ENCODE measurements around the gene BUB1B.
"Not testable (repeated sequence)": the region's sequence is repeated elsewhere in the genome, so short reads cannot be mapped to it uniquely, and the experiment has no call there.

The BUB1B gene

GRCh38 chr15:40160689-40161688 lies at the start of gene BUB1B:
Gene BUB1B (plus strand): TSS chr15:40161069. CDS start chr15:40161221, 152 bp downstream.
- peak; percentile 86 for DNase-seq (ENCODE audit: low read depth)

GRCh38 chr15:40111888-40112287 lies 49.0 kb upstream of the BUB1B start:
- no peak for DNase-seq (ENCODE audit: low read depth)

GRCh38 chr15:40112789-40113188 lies 48.1 kb upstream of the BUB1B start:
- DNase-seq (ENCODE audit: low read depth), result no peak

GRCh38 chr15:40114218-40114617 lies 46.7 kb upstream of the BUB1B start:
- no peak for DNase-seq (ENCODE audit: low read depth)

GRCh38 chr15:40115106-40115505 lies 45.8 kb upstream of the BUB1B start:
- not testable (repeated sequence) for DNase-seq (ENCODE audit: low read depth)

GRCh38 chr15:40115670-40116093 lies 45.2 kb upstream of the BUB1B start:
- no peak for DNase-seq (ENCODE audit: low read depth)

GRCh38 chr15:40118473-40118872 lies 42.4 kb upstream of the BUB1B start:
- DNase-seq (ENCODE audit: low read depth), result no peak

- DNase-seq (ENCODE audit: low read depth), result no peak
These were observed 38.8 kb upstream of the BUB1B start for GRCh38 chr15:40121911-40122638.

GRCh38 chr15:40122989-40123388 lies 37.9 kb upstream of the BUB1B start:
- DNase-seq (ENCODE audit: low read depth), result not testable (repeated sequence)

GRCh38 chr15:40123863-40124262 lies 37.0 kb upstream of the BUB1B start:
- not testable (repeated sequence) for DNase-seq (ENCODE audit: low read depth)

GRCh38 chr15:40124333-40124732 lies 36.5 kb upstream of the BUB1B start:
- DNase-seq (ENCODE audit: low read depth), result not testable (repeated sequence)

GRCh38 chr15:40124807-40125285 lies 36.0 kb upstream of the BUB1B start:
- DNase-seq (ENCODE audit: low read depth), result not testable (repeated sequence)

GRCh38 chr15:40125950-40126349 lies 34.9 kb upstream of the BUB1B start:
- no peak for DNase-seq (ENCODE audit: low read depth)

GRCh38 chr15:40128766-40129660 lies 31.9 kb upstream of the BUB1B start:
- DNase-seq (ENCODE audit: low read depth), result no peak

GRCh38 chr15:40130118-40130517 lies 30.8 kb upstream of the BUB1B start:
- no peak for DNase-seq (ENCODE audit: low read depth)

- no peak for DNase-seq (ENCODE audit: low read depth)
These were observed 29.9 kb upstream of the BUB1B start for GRCh38 chr15:40130799-40131502.

GRCh38 chr15:40133544-40133943 lies 27.3 kb upstream of the BUB1B start:
- DNase-seq (ENCODE audit: low read depth), result no peak

GRCh38 chr15:40134885-40135284 lies 26.0 kb upstream of the BUB1B start:
- no peak for DNase-seq (ENCODE audit: low read depth)

GRCh38 chr15:40135846-40136450 lies 24.9 kb upstream of the BUB1B start:
- not testable (repeated sequence) for DNase-seq (ENCODE audit: low read depth)

GRCh38 chr15:40136470-40137302 lies 24.2 kb upstream of the BUB1B start:
- no peak for DNase-seq (ENCODE audit: low read depth)

Measured in stimulated activated CD8-positive, alpha-beta memory T cell treated with anti-CD3 and anti-CD28 coated beads, Interleukin-12 subunit alpha, Interleukin-12 subunit beta, amount 100 ng/mL, for 1 hour (primary cell).